NCI-H1930 (cell line): ENCODE measurements around the gene ECI2.
"Not testable (repeated sequence)": the region's sequence is repeated elsewhere in the genome, so short reads cannot be mapped to it uniquely, and the experiment has no call there.

Experiments
- DNase-seq, 2 experiments: peaks; one replicate each; lab custom pipeline; 2025; lab: John Stamatoyannopoulos, UW

Gene ECI2

GRCh38 chr6:4102687-4103244 lies 32.6 kb downstream of the ECI2 start:
- peak in 1 of 2 experiments; percentile 14 for DNase-seq

- no peak for DNase-seq
Observed at GRCh38 chr6:4101298-4101697, 34.1 kb downstream of the ECI2 start.

GRCh38 chr6:4100655-4101054 lies 34.7 kb downstream of the ECI2 start:
- DNase-seq: no peak

GRCh38 chr6:4093288-4093687 lies 42.1 kb downstream of the ECI2 start:
- no peak for DNase-seq

- DNase-seq: no peak
Observed at GRCh38 chr6:4091941-4092340, 43.4 kb downstream of the ECI2 start.

GRCh38 chr6:4090043-4090442 lies 45.3 kb downstream of the ECI2 start:
- not testable (repeated sequence) for DNase-seq

GRCh38 chr6:4088704-4089103 lies 46.7 kb downstream of the ECI2 start:
- no peak for DNase-seq

- no peak for DNase-seq
Observed at GRCh38 chr6:4085332-4085700, 50.1 kb downstream of the ECI2 start.

- DNase-seq: no peak
Observed at GRCh38 chr6:4084444-4085331, 50.7 kb downstream of the ECI2 start.

- DNase-seq: no peak
Observed at GRCh38 chr6:4078691-4079471, 56.5 kb downstream of the ECI2 start, which contains the start of gene FAM217A. FAM217A (minus strand) TSS chr6:4079137; CDS start chr6:4077414, 1,723 bp downstream.

- no peak for DNase-seq
Observed at GRCh38 chr6:4074478-4075235, 60.7 kb downstream of the ECI2 start.

GRCh38 chr6:4071330-4071729 lies 64.0 kb downstream of the ECI2 start:
- no peak for DNase-seq

- no peak for DNase-seq
Observed at GRCh38 chr6:4069199-4069598, 66.2 kb downstream of the ECI2 start.

GRCh38 chr6:4067673-4068072 lies 67.7 kb downstream of the ECI2 start:
- no peak for DNase-seq

GRCh38 chr6:4066029-4066755 lies 69.2 kb downstream of the ECI2 start:
- DNase-seq: no peak
